Stimulated activated CD8-positive, alpha-beta memory T cell treated with anti-CD3 and anti-CD28 coated beads, Interleukin-4, amount 100 ng/mL, for 1 hour (primary cell): ENCODE measurements around the gene LIMK2.
"Not testable (repeated sequence)": the region's sequence is repeated elsewhere in the genome, so short reads cannot be mapped to it uniquely, and the experiment has no call there.

Experiments
- DNase-seq, 2 donors: peaks; one replicate each; pipeline ENCODE4 v3.0.0-alpha.2; 2020; ENCODE audit warnings: low read depth in 2 of 2, low spot score in 1 of 2

Gene LIMK2

GRCh38 chr22:31288496-31289240, 76.6 kb downstream of the LIMK2 start:
- no peak for DNase-seq

- no peak for DNase-seq
Measured at GRCh38 chr22:31289344-31289743, 77.2 kb downstream of the LIMK2 start.

DNA sequence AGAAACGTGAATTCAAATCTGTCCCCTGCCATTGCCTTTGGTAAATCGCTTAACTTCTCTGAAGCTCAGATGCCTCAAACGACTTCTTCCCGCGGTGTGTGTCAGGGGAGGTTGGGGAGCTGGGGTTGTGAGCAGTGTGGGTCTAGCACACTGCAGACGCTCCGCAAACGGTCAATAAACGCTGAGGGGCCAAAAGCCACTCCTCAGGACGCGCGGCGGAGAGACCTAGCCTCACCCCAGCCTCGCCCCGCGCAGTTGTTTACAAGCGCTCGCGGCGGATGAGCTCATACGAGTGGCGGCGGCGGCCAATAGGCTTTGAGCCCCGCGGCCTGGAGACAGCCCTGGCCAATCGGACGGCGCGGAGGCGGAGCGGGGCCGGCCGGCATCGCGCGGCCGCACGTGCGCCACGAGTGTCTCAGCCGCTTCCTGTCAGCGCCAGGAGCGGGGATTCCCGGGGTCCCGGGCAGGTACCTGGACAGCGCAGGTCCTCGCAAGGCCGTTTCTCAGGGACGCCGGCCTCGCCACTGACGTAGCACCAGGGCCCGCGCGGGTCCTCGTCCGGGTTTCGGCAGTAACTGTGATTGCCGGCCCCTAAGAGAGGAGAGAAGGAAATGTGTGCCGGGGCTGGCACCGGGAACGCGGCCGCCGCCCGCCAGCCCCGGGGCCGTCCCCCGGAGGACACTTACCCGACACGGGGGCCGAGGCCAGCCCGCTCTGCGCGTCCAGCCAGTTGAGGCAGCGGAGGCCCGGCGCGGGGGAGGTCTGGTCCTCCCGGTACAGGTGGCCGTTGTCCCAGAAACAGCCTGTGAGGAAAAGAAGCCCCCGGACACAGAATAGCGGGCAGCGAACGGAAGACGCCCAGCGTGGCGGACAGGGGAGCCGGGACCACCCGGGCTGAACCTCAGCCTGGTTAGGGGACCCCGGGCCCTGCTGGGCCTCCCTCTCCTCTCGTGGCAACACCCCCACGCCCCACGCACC, 78.7 kb downstream of the LIMK2 start:
- DNase-seq: peak; percentile 87 to 89

- DNase-seq: no peak
Measured at GRCh38 chr22:31291481-31292235, 79.6 kb downstream of the LIMK2 start.

GRCh38 chr22:31292236-31292989, 80.3 kb downstream of the LIMK2 start, which contains the start of gene PIK3IP1:
PIK3IP1 (minus strand) TSS chr22:31292488; CDS start chr22:31292344, 144 bp downstream.
- peak; percentile 70 to 79 for DNase-seq

DNA sequence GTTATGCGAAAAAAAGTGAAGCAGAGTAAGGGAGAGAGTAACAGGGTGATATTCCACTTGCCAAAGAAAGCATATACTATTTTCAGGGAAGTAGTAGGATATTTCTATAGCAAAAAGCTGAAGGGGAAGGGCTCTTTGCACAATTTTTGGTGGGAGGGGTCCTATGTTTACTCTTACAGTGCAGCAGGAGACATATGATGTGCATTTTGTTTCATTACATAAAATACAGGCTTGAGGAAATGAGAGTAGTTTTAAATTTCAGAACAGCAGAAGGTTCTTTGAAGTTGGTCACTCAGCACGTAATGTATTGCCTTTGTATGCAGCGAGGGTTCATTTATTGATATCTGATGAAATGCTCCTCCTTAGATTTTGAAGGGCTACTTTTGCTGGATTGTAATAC, 83.3 kb downstream of the LIMK2 start:
- no peak for DNase-seq

DNA sequence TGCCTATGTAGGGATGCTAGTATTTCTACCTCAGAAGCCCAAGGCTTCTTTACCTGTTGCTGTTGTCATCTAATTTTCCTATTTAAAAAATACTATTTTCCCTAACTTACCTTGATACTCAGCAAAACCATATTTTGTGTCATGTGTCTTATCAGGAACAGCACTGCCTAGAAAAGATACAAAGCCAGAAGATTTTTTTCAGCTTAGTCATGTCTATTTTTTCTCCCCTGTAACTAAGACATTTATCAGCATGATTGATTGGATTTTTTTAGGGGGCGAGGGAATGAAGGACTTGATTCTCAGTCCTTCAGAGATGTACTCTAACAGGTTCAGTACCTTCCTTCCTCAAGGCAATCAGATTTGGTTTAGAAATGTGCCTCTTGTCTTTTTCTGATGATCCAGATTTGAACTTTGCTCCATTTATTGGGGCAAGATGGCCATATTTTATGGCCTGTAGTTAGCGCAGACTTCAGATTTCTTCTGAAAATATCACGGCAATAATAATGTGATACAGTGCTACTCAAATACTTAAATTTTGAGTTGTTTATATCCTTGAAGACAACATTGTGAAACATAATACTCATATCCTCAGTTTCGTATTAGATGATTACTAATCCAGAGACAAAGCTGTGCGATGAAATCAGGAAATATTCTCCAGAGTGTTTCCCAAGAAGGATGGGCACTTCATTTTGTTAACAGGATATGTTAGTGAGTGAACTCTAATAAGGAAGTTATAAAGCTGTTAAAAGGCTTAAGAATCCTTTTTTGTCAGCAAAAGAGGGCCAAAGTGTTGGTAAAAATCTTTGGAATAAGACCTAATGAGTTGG, 83.9 kb downstream of the LIMK2 start:
- no peak for DNase-seq

DNA sequence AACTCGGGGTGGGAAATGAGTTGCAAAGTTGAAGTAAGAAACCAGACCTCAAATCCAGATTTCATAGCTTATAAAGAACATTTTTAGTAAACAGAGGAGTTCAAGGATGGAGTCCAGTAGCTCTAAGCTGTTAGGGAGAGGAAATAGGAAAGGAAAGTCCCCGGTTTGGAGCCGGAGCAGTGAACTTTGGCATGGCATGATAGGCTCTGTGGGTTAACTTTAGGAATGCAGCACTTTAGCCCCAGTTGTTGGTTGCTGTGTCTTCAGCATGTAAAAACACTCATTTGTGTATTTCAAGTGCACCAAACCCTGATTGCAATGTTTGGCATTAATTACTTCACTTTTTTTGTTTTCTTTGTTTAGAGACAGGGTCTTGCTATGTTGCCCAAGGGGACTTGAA, 88.8 kb downstream of the LIMK2 start:
- DNase-seq: no peak

DNA sequence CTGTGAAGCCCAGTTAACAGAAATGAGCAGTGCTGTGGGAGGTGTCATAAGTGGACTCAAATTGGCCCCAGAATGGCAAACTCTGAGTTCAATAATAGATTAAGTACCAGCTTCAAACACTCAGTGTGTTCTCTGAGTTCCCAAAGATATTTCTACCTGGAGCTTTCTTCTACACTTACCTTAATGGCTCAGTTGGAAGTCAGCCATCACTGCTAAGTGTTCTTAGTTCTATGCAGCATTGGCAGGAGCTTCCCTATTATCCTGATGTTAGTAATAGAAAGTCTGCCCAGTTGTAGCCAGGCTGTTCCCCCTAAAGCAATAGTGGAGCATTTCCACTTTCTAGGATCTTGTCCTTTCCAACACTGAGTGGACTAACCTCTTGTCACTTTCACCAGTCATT, 89.9 kb downstream of the LIMK2 start:
- DNase-seq: no peak

GRCh38 chr22:31302537-31302936, 90.4 kb downstream of the LIMK2 start:
- DNase-seq: no peak

DNA sequence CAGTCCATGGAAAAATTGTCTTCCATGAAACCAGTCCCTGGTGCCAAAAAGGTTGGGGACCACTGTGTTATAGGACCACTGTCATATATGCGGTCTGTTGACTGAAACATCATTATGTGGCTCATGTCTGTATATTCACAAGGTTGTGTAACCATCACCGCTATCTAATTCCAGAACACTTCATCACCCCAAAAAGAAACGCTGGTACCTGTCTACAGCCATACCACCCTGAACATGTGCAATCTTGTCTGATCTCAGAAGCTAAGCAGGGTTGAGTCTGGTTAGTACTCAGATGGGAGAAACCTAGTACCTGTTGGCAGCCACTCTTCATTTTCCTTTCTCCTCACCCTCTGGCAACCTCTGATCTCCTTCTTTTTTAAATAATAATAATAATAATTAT, 93.1 kb downstream of the LIMK2 start:
- DNase-seq: no peak

DNA sequence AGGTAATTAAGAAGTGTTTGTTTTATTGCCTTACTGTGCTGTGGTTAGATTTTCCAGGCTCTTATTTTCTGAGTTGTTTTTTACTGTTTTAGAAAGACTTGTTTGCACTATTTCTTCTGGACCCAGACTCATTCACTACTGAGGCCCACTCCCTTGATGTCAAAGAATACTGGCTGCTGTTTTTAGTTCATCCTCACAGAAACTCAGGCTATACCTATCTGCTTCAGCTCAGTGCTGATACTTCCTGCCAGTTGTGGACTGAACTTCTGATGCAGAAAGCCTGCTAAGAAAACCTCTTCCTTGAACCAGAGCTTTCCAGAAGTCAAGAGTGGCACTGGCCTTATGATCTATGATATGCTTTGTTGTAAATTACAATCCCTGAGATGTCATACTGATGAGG, 96.1 kb downstream of the LIMK2 start:
- DNase-seq: no peak

DNA sequence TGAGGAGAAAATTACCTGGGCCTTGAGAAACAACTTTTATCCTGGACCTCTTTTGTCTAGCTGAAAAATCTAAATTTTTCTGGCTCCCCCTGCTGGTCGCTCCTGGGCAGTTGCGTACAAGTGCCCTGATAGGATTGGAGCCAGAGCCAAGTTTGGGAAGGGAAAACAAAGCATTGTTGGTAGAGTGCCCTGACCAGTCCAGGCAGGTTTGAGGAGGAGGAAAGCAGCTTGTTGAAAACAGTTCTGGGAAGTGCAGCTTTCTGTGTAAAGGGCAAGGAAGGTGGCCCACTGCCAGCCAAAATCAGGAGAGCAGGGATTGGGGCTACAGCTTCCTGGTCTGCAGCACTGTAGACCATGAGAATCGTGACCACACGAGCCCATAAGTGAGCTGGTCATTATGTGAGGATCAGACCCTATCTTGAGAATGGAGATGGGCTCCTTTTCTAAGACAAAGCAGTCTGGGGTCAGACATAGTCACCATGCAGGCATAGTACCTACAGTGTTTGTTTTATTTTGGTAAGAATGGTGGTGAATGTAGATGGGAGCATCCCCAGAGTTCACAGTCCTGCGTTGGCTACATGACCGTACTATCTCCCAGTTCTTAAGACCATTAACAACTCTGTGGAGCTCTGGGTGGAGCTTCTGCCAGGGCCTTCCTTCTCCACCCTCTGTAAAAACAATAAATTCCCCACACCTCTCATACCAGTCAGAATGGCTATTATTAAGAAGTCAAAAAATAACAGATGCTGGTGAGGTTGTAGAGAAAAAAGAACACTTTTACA, 101.5 kb downstream of the LIMK2 start:
- DNase-seq: peak in 1 of 2 donors; percentile 51

GRCh38 chr22:31314220-31314619, 102.1 kb downstream of the LIMK2 start:
- not testable (repeated sequence) for DNase-seq

GRCh38 chr22:31321421-31321820, 109.3 kb downstream of the LIMK2 start:
- no peak for DNase-seq

- no peak for DNase-seq
Measured at GRCh38 chr22:31323578-31324550, 111.8 kb downstream of the LIMK2 start.

- DNase-seq: no peak
Measured at GRCh38 chr22:31326877-31327276, 114.8 kb downstream of the LIMK2 start.
